Small intestine (tissue), 7 donors: ENCODE data around the gene RANBP3. TPM values are rescaled to one million over a fixed set of nuclear protein-coding genes. Genes with fewer than 3 reads are reported as not detected.
A peak's percentile ranks its signal among the peaks of the same experiment; 100 is the strongest.

Experiments
- DNase-seq, 2 donors: peaks; one replicate each; pipeline versions ENCODE4 v3.0.0 to v3.0.0-alpha.2; 2013
- FAIRE-seq: peaks from 2 replicates; lab custom pipeline; 2012; peaks lifted over from hg19 to GRCh38; lab: Jason Lieb, UNC
- H3K27ac ChIP-seq, 3 donors: one replicate each; pipeline ENCODE4 v1.5.1; 2013; ENCODE audit warnings: low read length in 2 of 3, mild to moderate bottlenecking in 2 of 3, control low read depth in 1 of 3, inconsistent platforms in 1 of 3, low read depth in 1 of 3, moderate library complexity in 1 of 3
- H3K27me3 ChIP-seq, 3 donors: one replicate each; pipeline ENCODE4 v1.6.1; 2013; ENCODE audit warnings: low read length in 3 of 3, inconsistent platforms in 1 of 3; ENCODE audit not compliant: control insufficient read depth in 3 of 3, insufficient read depth in 3 of 3
- H3K36me3 ChIP-seq, 3 donors: one replicate each; pipeline ENCODE4 v1.6.1; 2013; ENCODE audit warnings: low read length in 3 of 3, inconsistent platforms in 1 of 3, low read depth in 1 of 3, mild to moderate bottlenecking in 1 of 3, moderate library complexity in 1 of 3; ENCODE audit not compliant: control insufficient read depth in 3 of 3, insufficient read depth in 2 of 3
- H3K4me1 ChIP-seq, 3 donors: one replicate each; pipeline ENCODE4 v1.6.1; 2013; ENCODE audit warnings: low read length in 2 of 3, inconsistent platforms in 1 of 3, low read depth in 1 of 3, mild to moderate bottlenecking in 1 of 3, moderate library complexity in 1 of 3; ENCODE audit not compliant: control insufficient read depth in 3 of 3, insufficient read depth in 2 of 3
- H3K4me3 ChIP-seq, 3 donors: one replicate each; pipeline ENCODE4 v1.5.1; 2013; ENCODE audit warnings: low read length in 3 of 3, control low read depth in 1 of 3, inconsistent platforms in 1 of 3, low read depth in 1 of 3, mild to moderate bottlenecking in 1 of 3, moderate library complexity in 1 of 3
- H3K9me3 ChIP-seq, 2 donors: one replicate each; pipeline ENCODE4 v1.6.1; 2013; ENCODE audit warnings: low read depth in 1 of 2, low read length in 1 of 2; ENCODE audit not compliant: control insufficient read depth in 2 of 2, insufficient read depth in 1 of 2
- WGBS, 3 donors: extraction: QIAGEN DNeasy Blood & Tissue Kit; methylation state at CpG; one replicate each; pipeline ENCODE4 v1.1.7; 2013; 5-methylcytosine and 5-hydroxymethylcytosine counted together
- polyA plus RNA-seq, 4 donors: library from polyadenylated mRNA; stranded (reverse) in 3 of 4; unstranded in 1 of 4; fragments of 200-250 nt in 3 of 4; fragments of 120-200 nt in 1 of 4; gene quantifications; one replicate each; pipeline versions ENCODE4 v1.2.1 to v1.2.3, GENCODE V29; 2013
- donor health status: healthy with polysubstance abuse.
- donor health status: control.
- donor health status: control.
- donor health status: Bipolar disorder and iron deficiency.
- donor health status: healthy.

RANBP3 gene
- polyA plus RNA-seq, 4 donors = 23.0 to 52.5 (median 38.3) TPM

GRCh38 chr19:5977222-5977784, 637 bp downstream of the RANBP3 start:
- no peaks in the 10 kb centered on the region for H3K9me3 ChIP-seq
- H3K4me1 ChIP-seq = peaks cover 10 to 39% (median 19%) of the 10 kb centered on the region in 3 donors
- peaks cover 0 to 24% (median 7%) of the 10 kb centered on the region in 3 donors for H3K36me3 ChIP-seq
- peak overlapping the region; percentile 84 to 93 (median 87) for H3K27ac ChIP-seq
- peak overlapping the region; percentile 92 to 99 (median 98) for H3K4me3 ChIP-seq
- WGBS, 3 donors = 0 to 1% (median 1%) methylated on average over 27 to 43 of the region's 43 CpGs
- H3K27me3 ChIP-seq = no peaks in the 10 kb centered on the region
- FAIRE-seq (no peak), DNase-seq (no peak)

- FAIRE-seq = no peak
- H3K36me3 ChIP-seq = peaks cover 0 to 28% (median 7%) of the 10 kb centered on the region in 3 donors
- peaks cover 10 to 39% (median 19%) of the 10 kb centered on the region in 3 donors for H3K4me1 ChIP-seq
- H3K27me3 ChIP-seq = no peaks in the 10 kb centered on the region
- no peak overlapping the region for H3K27ac ChIP-seq
- no peak for DNase-seq
- WGBS, 3 donors = 33 to 41% (median 37%) methylated on average over 8 of the region's 8 CpGs
- H3K9me3 ChIP-seq = no peaks in the 10 kb centered on the region
- peak overlapping the region in 2 of 3 donors; percentile 92 to 98 for H3K4me3 ChIP-seq
These were observed 1.2 kb downstream of the RANBP3 start for GRCh38 chr19:5976768-5977167.

DNA sequence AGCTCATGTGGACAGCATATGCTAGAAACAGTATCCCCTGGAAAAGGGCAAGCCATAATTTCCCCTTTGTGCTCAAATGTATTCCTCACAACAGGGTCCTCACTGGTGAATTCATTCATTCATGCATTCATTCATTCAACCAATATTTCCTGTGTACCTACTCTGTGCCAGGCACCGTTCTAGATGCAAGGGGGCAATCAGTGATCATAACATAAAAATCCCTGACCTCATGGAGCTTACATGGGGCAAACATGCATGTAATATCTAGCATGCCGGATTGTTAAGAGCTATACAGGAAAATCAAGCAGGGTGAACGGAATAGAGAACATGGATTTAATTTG, 2.6 kb downstream of the RANBP3 start:
- DNase-seq = no peak
- no peaks in the 10 kb centered on the region for H3K9me3 ChIP-seq
- H3K36me3 ChIP-seq = peaks cover 0 to 31% (median 7%) of the 10 kb centered on the region in 3 donors
- H3K4me3 ChIP-seq = no peak overlapping the region
- no peak for FAIRE-seq
- WGBS, 3 donors = 47 to 67% (median 58%) methylated on average over 3 of the region's 3 CpGs
- no peaks in the 10 kb centered on the region for H3K27me3 ChIP-seq
- H3K4me1 ChIP-seq = peaks cover 10 to 39% (median 19%) of the 10 kb centered on the region in 3 donors
- peak overlapping the region in 2 of 3 donors; percentile 20 to 25 for H3K27ac ChIP-seq

GRCh38 chr19:5974721-5975387, 3.1 kb downstream of the RANBP3 start:
- H3K27me3 ChIP-seq = no peaks in the 10 kb centered on the region
- DNase-seq (peak; percentile 77 to 82), FAIRE-seq (no peak)

DNA sequence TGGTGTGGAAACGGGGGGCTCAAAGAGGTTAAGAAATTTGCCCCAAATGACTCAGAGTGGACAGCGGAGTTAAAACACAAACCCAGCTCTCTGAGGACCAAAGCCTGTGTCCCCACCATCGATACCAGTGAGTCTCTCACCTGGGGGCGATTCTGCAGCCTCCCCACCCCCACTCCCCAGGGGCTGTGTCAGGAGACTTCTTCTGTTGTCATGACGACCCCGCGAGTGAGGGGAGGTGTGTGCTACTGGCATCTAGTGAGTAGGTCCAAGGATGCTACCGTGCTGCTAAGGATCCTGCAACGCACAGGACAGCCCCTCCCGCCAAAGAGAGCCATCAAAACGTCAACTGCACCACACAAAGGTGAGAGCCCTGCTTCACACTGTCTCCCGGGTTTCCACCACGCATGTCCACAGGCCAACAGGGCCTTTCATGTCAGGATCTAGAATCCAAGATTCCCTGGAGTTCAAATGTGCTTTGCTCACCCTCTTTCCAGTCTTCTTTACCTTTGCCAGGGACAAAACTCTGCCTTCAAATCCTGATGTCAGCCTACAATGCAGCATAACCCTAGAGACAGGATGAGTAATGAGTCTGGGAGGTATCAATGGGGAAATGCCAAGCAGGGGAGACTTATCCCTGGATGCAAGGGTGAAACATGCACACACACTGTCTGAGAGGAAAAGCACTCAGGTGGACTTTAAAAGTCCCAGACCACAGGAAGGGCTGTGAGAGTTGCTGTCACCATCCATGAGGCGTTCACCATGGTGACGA, 3.9 kb downstream of the RANBP3 start:
- no peak for DNase-seq
- H3K4me1 ChIP-seq = peaks cover 10 to 40% (median 18%) of the 10 kb centered on the region in 3 donors

More at GRCh38 chr19:5974721-5975387, 3.1 kb downstream of the RANBP3 start:
- WGBS, 3 donors = 26 to 51% (median 42%) methylated on average over 10 of the region's 10 CpGs
- Histone ChIP-seq H3K36me3 (peaks cover 0 to 35% (median 7%) of the 10 kb centered on the region in 3 donors), H3K4me3 (no peak overlapping the region), H3K27ac (peak overlapping the region; percentile 6 to 25 (median 20)), H3K9me3 (no peaks in the 10 kb centered on the region), H3K4me1 (peaks cover 10 to 39% (median 19%) of the 10 kb centered on the region in 3 donors)

GRCh38 chr19:5973376-5973775, 4.6 kb downstream of the RANBP3 start:
- Histone ChIP-seq H3K27ac (no peak overlapping the region), H3K36me3 (peaks cover 0 to 42% (median 7%) of the 10 kb centered on the region in 3 donors), H3K4me3 (no peak overlapping the region), H3K4me1 (peaks cover 14 to 40% (median 16%) of the 10 kb centered on the region in 3 donors), H3K9me3 (no peaks in the 10 kb centered on the region), H3K27me3 (no peaks in the 10 kb centered on the region)
- WGBS, 3 donors = 91 to 93% (median 92%) methylated on average over 5 of the region's 5 CpGs
- no peak for DNase-seq
- FAIRE-seq = no peak

More for the DNA sequence above, 3.9 kb downstream of the RANBP3 start:
- H3K4me3 ChIP-seq = no peak overlapping the region
- WGBS, 3 donors = 78 to 80% (median 80%) methylated on average over 15 of the region's 15 CpGs
- peaks cover 0 to 39% (median 7%) of the 10 kb centered on the region in 3 donors for H3K36me3 ChIP-seq
- peak overlapping the region in 2 of 3 donors; percentile 20 to 28 for H3K27ac ChIP-seq
- FAIRE-seq = no peak
- H3K27me3 ChIP-seq = no peaks in the 10 kb centered on the region
- no peaks in the 10 kb centered on the region for H3K9me3 ChIP-seq

DNA sequence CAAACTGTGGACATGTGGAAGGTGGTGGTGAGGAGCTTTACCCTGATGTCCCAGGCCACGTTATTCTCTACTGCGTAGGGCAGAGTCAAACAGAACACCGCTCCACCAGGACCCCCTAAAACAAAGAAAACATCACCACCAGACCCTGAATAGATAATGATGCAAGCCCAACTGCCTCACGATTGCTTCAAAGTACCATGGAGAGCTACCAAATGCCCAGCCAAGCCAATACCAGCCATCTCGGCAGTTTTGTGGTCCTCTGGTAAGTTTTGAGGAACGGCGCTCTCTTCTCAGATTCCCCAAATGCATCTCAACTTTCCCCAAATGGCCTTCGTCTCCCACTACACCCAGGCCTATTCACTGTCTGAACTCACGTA, 5.6 kb downstream of the RANBP3 start:
- Histone ChIP-seq H3K27ac (no peak overlapping the region), H3K27me3 (no peaks in the 10 kb centered on the region), H3K4me1 (peaks cover 17 to 48% (median 17%) of the 10 kb centered on the region in 3 donors), H3K9me3 (no peaks in the 10 kb centered on the region), H3K4me3 (no peak overlapping the region), H3K36me3 (peaks cover 0 to 48% (median 7%) of the 10 kb centered on the region in 3 donors)
- WGBS, 3 donors = 82 to 87% (median 85%) methylated on average over 9 of the region's 9 CpGs
- no peak for FAIRE-seq
- no peak for DNase-seq

GRCh38 chr19:5971714-5972354, 6.1 kb downstream of the RANBP3 start:
- Histone ChIP-seq H3K4me3 (no peak overlapping the region), H3K27me3 (no peaks in the 10 kb centered on the region), H3K36me3 (peaks cover 0 to 48% (median 7%) of the 10 kb centered on the region in 3 donors), H3K4me1 (peaks cover 16 to 49% (median 17%) of the 10 kb centered on the region in 3 donors), H3K27ac (no peak overlapping the region), H3K9me3 (no peaks in the 10 kb centered on the region)
- no peak for DNase-seq
- 76 to 91% (median 82%) methylated on average over 2 of the region's 2 CpGs for WGBS, 3 donors
- FAIRE-seq = no peak
